RPMI8226 (cell line): ENCODE measurements around the gene FLNC.

Source experiments
- DNase-seq: peaks from one replicate; pipeline ENCODE4 v3.0.0-alpha.2; 2015

Gene FLNC

DNA sequence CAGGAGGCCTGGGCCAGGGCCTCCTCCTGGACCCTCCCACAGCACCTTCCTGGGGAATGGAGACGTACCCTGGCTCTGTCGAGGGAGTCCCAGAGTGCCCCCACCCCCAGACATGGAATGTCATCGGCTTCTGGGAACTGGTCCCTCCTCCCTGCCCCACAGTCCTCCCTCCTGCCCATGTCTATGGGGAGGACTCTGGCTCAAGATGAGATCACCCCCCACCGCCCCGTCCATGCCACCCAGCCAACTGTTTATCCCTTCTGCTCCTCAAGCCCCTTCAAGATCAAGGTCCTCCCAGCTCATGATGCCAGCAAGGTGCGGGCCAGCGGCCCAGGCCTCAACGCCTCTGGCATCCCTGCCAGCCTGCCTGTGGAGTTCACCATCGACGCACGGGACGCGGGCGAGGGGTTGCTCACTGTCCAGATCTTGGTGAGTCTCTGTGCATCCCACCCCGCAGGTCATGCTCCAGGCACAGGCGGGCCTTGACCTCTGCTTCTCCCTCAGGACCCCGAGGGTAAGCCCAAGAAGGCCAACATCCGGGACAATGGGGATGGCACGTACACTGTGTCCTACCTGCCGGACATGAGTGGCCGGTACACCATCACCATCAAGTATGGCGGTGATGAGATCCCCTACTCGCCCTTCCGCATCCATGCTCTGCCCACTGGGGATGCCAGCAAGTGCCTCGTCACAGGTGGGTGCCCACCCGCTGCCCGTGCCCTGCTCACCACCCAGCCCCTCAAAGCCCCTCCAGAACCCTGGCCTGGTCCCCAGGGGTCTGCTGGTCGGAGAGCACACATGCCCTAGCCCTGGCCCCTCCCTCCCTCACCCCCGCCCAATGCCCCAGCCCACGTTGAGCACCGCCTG, 18.3 kb downstream of the FLNC start:
- no peak for DNase-seq

DNA sequence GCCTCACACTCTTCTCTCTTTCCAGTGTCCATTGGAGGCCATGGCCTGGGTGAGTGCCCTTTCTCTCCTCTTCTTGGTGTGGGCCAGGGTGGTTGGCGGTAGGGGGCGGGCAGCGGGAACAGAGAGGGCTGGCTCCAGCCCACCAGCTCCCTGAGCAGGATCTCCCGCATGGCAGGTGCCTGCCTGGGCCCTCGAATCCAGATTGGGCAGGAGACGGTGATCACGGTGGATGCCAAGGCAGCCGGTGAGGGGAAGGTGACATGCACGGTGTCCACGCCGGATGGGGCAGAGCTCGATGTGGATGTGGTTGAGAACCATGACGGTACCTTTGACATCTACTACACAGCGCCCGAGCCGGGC, 18.9 kb downstream of the FLNC start:
- DNase-seq, result no peak

DNA sequence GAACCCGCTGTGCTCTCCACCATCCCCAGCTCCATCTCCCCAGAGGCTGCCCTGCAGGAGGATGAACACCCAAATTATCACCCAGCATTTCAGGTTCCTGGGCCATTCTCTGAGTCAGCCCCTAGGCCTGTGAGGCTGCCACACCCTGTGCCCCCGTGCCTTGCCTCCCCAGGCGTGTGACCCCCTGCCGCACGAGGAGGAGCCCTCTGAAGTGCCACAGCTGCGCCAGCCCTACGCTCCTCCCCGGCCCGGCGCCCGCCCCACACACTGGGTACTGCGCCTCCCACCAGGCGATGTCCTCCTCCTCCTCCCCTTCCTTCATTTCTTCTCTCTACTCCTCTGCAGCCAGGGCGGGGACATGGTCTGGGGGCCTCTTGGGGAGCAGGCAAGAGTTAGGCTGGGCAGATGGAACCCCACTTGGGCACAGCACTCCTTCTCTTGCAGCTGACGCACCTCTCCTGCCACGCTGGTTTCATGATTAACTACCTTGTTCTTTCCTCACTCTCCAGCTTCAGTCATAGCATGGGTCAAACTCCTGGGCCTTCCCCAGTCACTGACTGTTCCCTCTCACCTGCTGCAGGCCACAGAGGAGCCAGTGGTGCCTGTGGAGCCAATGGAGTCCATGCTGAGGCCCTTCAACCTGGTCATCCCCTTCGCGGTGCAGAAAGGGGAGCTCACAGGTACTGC, 19.7 kb downstream of the FLNC start:
- no peak for DNase-seq

DNA sequence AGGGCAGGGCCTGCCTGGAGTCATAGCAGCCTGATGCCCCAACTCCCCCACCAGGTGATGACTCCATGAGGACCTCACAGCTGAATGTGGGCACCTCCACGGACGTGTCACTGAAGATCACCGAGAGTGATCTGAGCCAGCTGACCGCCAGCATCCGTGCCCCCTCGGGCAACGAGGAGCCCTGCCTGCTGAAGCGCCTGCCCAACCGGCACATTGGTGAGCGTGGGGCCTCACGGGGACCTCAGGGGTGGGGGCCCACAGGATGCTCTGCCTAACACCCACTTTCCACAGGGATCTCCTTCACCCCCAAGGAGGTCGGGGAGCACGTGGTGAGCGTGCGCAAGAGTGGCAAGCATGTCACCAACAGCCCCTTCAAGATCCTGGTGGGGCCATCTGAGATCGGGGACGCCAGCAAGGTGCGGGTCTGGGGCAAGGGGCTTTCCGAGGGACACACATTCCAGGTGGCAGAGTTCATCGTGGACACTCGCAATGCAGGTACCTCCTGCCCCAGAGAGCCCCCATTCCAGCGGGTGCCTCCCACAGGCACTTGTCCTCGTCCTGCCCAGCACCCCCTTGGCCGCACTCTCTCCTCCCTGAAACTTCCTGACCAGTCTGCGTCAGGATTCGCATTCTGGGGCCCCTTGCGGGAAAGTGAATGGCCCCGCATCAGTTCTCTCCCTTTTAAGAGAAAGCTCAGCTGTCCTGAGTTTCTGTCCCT, 22.5 kb downstream of the FLNC start:
- no peak for DNase-seq

DNA sequence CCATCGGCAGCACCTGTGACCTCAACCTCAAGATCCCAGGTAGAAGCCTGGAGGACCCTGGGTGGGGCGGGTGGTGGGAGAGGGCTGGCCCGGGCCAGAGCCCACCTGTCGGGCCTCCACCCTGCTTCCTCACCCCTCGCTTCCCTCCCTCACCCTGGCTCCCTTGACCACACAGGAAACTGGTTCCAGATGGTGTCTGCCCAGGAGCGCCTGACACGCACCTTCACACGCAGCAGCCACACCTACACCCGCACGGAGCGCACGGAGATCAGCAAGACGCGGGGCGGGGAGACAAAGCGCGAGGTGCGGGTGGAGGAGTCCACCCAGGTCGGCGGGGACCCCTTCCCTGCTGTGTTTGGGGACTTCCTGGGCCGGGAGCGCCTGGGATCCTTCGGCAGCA, 23.6 kb downstream of the FLNC start:
- DNase-seq, result no peak

DNA sequence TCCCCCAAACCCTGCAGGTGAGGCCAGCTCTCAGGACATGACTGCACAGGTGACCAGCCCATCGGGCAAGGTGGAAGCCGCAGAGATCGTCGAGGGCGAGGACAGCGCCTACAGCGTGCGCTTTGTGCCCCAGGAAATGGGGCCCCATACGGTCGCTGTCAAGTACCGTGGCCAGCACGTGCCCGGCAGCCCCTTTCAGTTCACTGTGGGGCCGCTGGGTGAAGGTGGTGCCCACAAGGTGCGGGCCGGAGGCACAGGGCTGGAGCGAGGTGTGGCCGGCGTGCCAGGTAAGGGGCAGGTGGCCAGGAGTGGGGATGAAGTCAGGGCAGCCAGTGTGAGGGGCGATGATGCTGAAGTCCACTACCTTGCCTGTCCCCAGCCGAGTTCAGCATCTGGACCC, 24.2 kb downstream of the FLNC start:
- DNase-seq, result no peak

DNA sequence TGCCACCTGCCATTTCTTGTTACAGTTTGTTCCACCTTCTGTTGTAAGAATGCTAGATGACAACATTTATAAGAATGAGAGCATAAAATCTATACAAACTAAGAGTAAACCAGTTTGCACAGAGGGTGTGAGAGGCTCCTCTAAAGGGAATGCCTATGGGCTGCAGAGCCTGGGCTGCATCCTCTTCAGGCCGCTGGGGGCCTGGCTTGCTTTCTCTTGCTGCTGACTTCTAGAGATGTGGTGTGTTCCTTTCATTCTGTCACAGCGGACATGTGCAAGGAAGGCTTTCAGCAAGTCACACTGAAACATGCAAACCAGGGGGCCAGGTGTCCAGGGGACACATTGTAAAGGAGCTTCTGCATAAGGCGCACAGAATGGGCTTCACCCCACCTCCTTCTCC, 25.4 kb downstream of the FLNC start:
- DNase-seq, result no peak

DNA sequence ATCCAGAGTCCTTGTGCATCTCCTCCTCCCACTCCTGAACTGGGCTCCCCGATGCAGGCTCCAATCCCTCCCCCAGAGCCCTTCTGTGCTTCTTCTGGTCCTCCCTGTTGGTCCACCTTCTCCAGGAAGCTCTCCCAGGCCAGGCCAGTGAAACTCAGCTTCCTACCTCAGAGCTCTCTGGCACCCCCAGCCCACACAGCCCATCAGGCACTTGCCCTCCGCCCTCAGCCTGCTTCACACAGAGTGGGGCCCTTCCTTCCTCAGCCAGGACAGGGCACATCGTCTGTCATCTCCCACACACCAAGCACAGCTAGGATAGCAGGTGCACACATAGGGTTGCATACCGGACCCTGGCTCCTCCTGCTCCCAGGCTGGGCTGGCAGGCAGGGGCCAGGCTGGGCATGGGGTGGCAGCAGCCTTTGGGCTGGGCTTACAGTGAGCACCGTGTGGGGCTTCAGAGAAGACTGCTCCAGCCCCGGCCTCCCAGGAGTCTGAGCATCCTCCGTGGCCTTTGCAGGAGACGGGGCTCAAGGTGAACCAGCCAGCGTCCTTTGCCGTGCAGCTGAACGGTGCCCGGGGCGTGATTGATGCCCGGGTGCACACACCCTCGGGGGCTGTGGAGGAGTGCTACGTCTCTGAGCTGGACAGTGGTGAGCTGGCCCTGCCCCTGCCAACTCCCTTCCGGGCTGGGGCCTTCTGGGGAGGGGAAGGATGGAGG, 26.0 kb downstream of the FLNC start:
- DNase-seq, result no peak

DNA sequence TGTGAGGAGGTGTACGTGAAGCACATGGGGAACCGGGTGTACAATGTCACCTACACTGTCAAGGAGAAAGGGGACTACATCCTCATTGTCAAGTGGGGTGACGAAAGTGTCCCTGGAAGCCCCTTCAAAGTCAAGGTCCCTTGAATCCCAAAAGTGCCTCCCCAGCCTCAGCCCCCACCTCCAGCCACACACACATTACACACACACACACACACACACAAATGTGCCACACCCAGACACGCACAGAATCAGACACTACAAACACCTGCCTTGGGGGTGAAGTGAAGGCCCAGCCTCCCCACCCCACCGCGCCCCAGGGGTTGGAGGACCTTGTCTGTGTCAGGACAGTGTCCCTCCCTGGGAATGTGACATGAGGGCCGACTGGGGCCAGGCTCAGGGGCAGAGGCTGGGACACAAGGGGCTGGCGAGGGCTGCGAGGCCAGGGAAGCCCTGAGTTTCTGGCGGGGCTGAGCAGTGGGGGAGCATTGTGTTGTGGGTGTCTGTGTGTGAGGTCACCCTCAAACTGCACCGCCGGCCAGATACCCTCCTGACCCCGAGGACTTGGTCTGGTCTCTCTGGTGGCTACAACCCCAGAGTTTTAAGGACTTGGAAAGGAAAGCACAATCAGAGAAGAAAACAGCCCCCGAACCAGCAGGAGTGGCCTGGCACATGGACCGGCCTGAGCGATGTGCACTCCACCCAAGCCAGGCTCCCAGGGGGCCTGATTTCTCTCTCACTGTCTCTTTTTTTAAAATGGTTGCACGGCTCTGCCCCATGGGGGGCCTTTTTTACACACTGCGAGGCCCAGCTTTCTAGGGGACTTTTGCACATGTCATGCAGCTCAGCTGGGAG, 28.4 kb downstream of the FLNC start:
- no peak for DNase-seq

DNA sequence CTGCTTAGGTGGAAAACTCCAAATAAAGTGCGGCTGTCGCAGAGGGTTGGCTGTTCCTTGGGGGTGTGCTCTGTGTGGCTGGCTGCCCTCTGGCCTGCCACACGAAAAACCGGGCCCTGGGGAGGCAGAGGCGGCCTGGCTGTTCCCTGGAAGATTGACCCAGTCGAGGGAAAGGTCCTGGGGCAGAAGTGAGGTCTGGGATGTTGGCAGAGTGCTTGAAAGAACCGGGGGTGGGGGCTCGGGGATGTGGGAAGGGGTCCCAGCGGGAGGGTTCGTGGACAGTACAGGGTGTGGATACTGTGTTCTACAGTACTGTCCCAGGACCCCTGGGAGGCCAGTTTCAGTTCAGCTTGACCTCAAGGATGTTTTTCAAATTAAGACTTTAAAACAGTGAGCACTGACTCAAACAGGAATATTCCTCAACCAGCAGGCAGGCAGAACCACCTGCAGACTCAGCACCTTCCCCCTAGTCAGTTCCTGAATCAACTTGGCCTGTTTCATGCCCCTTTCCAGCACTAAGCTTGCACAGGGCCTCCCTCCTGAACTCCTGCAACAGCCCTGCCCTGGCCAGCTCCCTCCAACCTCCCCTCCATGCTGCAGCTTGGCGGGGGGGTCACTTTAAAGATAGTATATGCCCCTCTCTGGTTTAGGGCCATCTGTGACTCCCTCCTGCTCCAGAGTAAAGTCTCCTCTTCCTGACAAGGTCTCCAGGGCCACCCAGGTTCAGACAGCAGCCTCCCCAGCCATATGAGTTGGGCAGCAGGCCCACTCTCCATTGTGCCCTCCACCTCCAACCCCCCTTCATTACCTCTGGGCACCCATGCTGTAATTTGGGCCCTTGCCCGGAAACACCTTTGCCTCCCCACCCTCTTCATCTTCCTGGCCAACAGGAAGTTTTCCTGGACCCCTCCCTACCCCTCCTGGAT, 29.3 kb downstream of the FLNC start:
- DNase-seq, result peak; percentile 78

DNA sequence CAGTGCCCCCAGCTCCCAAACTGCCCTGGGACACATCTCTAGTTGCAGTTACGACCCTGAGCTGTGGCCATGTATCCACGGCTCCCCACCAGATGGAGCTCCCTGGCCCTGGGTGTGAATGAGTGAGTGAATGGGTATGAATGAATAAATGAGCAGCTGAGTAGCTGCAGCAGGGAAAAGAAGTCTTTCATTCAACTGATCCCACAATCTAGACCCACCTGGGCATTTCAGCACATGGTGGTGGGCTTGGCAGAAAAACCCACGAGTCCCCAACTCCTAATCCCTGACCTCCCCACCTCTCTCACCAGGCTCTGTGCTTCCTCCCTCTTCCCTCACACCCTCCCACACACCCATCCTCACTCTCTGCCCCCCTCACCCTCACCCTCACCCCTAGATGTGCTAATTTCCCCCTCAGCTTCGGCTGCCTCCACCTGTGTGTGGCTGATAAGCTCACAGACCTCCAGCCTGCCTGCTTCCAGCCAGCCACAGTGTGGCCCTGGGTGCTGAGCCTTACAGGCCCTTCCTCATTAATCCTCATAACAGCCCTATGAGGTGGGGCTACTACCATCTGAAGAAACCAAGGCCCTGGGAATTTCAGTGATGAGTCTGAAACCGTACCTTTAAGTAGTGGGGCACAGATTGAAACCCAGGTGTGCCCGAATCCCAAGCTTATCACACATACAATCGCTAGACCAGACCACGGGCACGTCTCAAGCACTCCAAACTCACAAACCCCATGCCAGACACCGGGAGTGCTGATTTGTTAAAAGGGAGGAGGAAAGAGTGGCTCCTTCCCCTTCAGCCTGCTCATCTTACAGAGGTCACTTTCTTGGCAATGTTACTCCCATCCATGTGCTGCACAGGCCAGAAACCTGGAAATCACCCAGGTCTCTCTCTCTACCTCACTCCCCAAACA, 30.2 kb downstream of the FLNC start:
- no peak for DNase-seq

DNA sequence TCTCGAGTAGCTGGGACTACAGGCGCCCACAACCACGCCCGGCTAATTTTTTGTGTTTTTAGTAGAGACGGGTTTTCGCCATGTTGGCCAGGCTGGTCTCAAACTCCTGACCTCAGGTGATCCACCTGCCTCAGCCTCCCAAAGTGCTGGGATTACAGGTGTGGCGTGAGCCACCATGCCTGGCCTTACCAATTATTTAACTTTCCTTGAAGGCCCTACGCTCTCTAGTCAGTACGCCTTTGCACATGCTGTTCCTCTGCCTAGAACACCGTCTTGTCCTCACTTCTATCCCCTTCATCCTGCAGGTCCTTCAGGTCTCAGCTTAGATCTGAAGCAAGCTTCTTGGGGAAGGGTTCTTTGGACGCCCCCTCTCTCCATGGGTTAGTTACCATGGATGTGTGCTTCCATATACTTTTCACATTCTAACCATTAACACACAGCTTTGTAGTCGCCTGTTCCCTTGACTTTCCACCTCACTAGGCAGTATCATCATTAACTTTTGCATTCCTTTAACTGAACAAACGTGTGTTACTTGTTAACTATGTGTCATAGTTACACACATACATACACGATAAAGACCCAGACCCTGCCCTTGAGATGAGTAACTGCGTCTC, 31.9 kb downstream of the FLNC start:
- DNase-seq, result no peak

DNA sequence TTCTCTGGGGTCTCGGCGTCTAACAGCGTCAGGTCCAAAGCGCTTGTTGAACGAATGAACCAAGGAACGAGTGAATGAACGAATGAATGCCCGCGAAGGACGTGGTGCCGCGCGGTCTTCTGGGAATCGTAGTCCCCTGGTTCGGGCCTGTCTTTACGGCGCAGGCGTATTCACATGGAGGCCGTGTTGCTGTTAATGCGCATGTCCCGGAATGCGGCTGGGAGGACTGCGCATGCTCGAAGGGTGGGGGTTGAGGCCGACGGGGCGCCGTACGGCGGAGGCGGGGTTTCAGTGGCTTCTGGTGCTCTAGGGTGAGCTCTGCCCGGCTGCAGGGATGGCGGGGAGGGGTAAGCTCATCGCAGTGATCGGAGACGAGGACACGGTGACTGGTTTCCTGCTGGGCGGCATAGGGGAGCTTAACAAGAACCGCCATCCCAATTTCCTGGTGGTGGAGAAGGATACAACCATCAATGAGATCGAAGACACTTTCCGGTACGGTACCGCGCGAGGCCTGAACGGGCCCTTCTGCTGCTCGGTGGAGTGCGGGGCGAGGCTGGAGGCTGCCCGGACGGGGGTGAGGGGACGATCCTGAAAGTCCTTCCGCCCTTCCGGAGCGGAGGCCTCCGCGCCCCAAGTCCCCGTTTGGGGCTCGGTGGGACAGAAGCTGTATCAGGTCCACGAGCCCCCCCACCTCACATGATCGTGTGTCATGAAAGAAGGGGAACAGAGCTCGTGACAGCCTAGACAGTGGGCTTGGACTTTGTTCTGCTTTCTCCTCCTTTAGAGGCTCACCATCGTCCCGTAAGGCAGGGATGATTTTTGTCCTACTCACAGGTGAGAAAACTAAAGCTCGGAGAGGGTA, 32.6 kb downstream of the FLNC start, which contains the start of gene ATP6V1F:
ATP6V1F (plus strand) TSS at position 286 of the 862 bp plus-strand sequence; CDS start at position 335, 49 bp downstream.
- DNase-seq, result peak; percentile 99

DNA sequence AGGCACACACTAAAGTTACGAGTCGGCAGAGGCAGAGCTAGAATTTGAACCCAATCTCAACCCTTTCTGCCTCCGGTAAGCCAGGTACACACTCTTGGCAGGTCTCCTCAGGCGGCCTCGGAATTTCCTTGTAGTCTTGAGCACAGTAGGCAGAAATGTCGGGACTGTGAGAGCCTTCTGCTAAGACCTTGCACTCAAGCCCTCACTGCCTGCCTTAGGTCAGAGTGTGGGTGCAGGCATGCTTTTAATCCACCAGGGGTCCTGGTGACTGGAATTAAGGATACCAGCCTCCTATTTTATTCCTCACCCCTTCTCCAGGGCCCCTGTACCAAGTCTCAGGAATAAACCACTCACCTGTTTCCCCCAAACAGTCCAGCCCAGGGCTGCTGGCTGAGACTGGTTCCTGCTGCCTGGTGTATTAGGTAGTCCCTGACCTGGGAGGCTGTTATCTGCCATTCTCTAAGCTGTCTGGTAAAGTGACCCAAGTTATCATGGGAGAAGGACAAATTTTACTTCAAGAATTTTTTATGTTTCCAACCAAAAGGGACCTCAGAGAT, 33.3 kb downstream of the FLNC start:
- peak; percentile 80 for DNase-seq

DNA sequence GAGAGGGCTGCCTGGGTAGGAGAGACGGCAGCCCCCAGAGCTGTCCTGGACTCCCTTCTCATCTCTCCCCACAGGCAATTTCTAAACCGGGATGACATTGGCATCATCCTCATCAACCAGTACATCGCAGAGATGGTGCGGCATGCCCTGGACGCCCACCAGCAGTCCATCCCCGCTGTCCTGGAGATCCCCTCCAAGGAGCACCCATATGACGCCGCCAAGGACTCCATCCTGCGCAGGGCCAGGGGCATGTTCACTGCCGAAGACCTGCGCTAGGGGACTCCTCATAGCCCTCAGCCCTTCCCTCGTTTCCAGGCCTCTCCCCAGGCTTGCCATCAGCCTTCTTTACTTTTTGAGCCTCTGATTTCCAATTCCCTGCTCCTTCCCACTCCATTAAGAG, 35.1 kb downstream of the FLNC start:
- DNase-seq, result no peak

DNA sequence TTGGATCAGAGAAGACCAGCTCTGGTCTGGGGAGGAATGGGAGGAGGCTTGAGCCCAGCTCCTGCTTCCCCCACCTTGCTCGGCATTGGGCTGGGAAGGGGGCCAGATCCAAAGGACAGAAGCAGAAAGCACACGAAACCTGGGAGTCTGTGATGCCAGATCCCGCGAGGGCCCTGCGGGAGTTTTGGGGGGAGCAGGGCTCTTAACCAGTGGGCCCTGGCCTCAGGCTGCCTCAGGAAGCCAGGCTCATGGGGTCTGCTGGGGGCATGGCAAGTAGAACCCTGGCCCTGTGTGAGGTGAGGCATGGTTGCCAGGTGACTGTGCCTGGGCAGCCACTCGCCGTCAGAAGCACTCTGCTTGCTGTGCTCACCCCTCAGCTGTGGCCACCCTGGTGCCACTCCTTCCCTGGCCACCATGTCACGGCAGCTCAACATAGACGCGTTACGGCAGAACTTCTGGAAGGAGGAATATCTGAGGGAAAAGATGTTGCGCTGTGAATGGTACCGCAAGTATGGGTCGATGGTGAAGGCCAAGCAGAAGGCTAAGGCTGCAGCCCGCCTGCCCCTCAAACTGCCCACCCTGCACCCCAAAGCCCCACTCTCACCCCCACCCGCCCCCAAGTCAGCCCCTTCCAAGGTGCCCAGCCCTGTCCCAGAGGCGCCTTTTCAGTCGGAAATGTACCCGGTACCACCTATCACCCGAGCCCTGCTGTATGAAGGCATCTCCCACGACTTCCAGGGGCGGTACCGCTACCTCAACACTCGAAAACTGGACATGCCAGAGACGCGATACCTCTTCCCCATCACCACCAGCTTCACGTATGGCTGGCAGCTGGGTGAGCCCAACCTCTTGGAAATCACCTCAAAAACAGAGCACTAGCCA, 36.0 kb downstream of the FLNC start:
- DNase-seq, result no peak

DNA sequence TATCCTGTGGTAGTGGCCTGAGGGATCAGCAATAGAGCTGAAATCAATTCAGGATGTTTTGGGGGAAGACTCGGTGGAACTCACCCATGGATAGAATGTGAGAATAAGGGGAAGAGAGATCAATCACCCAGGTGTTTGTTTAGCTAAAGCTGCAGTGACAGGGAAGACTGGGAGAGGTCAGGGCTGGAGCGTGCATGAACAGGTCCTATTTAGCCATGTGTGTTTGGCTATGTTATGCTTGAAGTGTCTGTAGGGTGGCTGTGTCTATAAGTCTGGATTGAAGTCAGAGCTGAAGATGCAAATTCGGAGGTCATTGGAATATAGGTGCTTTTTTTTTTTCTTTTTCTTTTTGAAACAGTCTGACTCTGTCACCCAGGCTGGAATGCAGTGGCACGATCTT, 37.0 kb downstream of the FLNC start:
- DNase-seq, result no peak
